Islet of Langerhans (tissue), 1 donor: ENCODE measurements around the gene NCOA5.

ENCODE experiments used
- FAIRE-seq: peaks from one replicate; lab custom pipeline; 2011; peaks lifted over from hg19 to GRCh38; lab: Jason Lieb, UNC

The NCOA5 gene

DNA sequence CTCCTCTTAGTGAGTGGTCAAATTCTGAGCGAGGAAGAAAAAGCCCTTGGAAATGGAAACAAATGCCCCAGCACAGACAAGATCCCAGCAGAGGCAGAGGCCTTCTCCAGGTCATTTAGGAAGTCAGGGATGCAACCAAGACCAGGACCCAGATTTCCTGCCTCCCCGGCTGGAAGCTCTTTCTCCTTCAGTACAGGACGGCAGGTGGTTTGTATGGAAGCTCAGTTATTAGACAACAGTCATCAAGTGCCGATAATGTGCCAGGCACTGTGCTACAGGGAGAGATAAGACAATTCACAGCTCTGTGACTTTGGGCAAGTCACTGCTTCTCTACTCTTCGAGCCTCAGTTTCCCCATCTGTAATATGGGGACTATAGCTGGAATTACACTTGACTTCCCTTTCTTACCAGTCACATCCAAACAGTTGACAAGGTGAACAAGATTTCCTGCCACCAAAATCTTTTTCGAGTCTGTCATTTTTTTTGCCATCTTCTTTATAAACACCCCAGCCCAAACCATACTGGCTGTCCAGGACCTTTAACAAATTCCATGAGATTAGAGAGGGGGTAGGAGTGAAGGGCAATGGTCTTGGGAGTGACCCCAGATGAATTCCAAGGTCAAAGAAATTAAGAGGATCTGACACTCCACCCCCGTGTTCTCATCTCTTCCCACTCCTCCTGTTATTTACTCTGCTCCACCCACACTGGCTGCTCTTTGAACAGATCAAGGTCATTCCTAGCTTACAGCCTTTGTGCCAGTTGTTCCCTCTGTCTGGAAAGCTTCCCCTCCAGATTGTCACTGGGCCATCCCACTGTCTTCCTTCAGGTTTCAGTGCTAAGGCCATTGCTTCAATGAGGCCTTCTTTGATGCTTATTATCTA lies 75.0 kb downstream of the NCOA5 start:
- FAIRE-seq: no peak

DNA sequence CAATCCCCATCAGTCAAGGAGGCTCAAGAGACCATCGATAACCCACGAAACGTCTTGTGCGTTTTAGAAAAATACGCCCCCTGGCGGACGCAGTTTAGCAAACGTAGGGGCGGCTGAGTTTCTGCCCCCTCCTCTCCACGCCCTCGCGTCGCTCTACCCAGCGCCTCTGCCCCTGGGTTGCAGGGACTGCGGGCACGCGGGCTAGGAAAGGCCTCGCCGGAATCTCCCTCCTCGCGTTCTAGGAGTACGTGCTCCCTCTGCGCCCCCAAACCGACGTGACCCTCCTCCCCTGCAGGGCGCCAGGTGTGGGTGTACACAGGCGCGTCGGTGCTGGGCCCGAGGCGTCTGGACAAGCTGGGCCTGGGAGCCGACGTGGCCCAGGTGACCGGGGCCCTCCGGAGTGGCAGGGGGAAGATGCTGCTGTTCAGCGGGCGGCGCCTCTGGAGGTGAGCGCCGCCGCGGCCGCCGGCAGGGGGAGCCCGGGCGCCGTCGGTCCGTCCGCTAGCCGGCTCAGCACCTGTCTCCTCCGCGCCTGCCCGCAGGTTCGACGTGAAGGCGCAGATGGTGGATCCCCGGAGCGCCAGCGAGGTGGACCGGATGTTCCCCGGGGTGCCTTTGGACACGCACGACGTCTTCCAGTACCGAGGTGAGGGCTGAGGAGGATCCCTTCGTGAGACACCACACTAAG lies 75.8 kb downstream of the NCOA5 start:
- FAIRE-seq: no peak

DNA sequence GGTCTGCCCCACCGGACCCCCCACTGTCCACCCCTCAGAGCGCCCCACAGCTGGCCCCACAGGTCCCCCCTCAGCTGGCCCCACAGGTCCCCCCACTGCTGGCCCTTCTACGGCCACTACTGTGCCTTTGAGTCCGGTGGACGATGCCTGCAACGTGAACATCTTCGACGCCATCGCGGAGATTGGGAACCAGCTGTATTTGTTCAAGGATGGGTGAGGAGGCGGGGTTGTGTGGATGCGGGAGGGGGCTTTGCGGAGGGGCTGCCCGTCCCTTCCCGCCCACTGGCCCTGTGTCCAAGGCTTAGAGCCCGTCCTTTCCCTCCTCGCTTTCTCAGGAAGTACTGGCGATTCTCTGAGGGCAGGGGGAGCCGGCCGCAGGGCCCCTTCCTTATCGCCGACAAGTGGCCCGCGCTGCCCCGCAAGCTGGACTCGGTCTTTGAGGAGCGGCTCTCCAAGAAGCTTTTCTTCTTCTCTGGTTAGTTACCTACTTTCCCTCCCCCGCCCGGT lies 76.4 kb downstream of the NCOA5 start:
- no peak for FAIRE-seq

DNA sequence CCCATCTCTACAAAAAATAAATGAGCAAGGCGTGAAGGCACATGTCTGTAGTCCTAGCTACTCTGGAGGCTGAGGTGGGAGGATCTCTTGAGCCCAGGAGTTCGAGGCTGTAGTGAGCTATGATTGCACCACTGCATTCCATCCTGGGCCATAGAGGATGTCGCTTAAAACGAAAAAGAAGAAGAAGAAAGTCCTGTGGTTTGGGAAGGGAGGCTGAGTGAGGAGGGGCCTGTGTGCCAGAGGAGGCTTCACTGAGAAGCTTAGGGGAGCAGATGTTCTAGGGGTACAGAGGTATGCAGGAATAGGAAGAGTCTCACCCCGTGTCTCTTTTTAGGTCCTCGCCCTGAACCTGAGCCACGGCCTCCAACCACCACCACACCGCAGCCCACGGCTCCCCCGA lies 76.8 kb downstream of the NCOA5 start:
- FAIRE-seq: no peak

DNA sequence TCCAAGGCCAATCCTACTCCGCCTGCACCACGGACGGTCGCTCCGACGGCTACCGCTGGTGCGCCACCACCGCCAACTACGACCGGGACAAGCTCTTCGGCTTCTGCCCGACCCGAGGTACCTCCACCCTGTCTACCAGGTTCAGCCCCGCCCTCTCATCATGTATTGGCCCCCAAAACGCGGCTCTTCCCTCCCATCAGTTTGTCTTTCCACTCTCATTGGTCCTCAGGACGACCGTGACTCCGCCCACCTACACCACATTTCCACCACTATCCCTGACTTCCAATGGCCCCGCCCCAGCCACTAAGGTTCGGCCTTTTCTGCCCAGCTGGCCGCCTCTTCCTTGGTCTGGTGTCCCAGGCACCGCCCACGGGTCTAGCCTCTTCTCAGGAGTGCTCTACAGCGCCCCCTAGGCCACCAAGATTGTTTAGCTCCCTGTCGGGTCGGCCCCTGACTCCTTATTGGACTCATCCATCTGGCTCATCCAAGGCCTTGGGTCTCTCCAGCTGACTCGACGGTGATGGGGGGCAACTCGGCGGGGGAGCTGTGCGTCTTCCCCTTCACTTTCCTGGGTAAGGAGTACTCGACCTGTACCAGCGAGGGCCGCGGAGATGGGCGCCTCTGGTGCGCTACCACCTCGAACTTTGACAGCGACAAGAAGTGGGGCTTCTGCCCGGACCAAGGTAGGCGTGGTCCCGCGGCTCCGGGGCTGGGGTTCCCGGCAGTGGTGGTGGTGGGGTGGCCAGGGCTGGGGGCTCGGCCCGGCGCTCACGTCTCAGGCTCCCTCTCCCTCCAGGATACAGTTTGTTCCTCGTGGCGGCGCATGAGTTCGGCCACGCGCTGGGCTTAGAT lies 77.9 kb downstream of the NCOA5 start:
- FAIRE-seq: no peak
